ENCODE measurements around the gene CEP85L.

DNA sequence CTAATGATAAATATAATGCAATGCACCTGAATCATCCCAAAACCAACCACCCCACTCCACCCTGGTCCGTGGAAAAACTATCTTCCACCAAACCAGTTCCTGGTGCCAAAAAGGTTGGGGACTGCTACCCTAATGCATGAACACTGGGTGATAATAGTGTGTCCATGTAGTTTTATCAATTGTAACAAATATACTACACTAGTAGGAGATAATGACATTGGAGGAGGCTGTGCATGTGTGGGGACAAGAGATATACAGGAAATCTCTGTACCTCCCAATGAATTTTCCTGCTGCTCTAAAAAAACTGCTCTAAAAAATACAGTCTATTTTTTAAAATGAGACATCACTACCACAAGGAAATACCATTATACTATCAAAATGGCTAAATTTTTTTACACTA lies 20.5 kb downstream of the CEP85L start:
- TF ChIP-seq EZH2 (IDR thresholded peaks at IDR 0.05; ENCODE audit: borderline replicate concordance, low read depth, low read length, severe bottlenecking) (no peak), CTCF (IDR thresholded peaks at IDR 0.05; ENCODE audit: borderline replicate concordance, extremely low read depth, low read length, poor library complexity, severe bottlenecking) (no peak)
